Kidney epithelial cell (primary cell): ENCODE data around the gene RNF151. TPM values are rescaled to one million over a fixed set of nuclear protein-coding genes. Genes with fewer than 3 reads are reported as not detected.
"Not testable (repeated sequence)": the region's sequence is repeated elsewhere in the genome, so short reads cannot be mapped to it uniquely, and the experiment has no call there.

Experiments
- DNase-seq: peaks from one replicate; pipeline ENCODE4 v3.0.0-alpha.2; 2010; ENCODE audit warnings: low read depth
- H3K27me3 ChIP-seq: 2 replicates; pipeline ENCODE4 v1.6.0; 2011; ENCODE audit warnings: low read length; ENCODE audit not compliant: control insufficient read depth, insufficient read depth
- H3K36me3 ChIP-seq: 2 replicates; pipeline ENCODE4 v1.5.1; 2011; ENCODE audit warnings: low read length; ENCODE audit not compliant: control insufficient read depth, insufficient read depth
- H3K4me3 ChIP-seq: 2 replicates; pipeline ENCODE4 v1.5.1; 2011; ENCODE audit warnings: low read depth, mild to moderate bottlenecking, control low read depth, low read length
- CTCF ChIP-seq: IDR thresholded peaks from 2 replicates; pipeline ENCODE4 v1.5.1; 2011; ENCODE audit warnings: mild to moderate bottlenecking, moderate library complexity, low read length, control low read depth, inconsistent platforms; ENCODE audit not compliant: insufficient read depth, poor library complexity, severe bottlenecking
- total RNA-seq: library from RNA; depleted of rRNA; stranded (reverse); fragments of >200 nt; gene quantifications from 2 replicates; pipeline ENCODE4 v1.2.3, GENCODE V29; 2015

RNF151 gene
- total RNA-seq, 1 donor from 2014 or later = not detected

GRCh38 chr16:1958715-1959268 lies 7.9 kb upstream of the RNF151 start:
- no peak for TF ChIP-seq CTCF
- DNase-seq = no peak
- Histone ChIP-seq H3K36me3 (peaks cover under 1% of the 10 kb centered on the region), H3K27me3 (no peaks in the 10 kb centered on the region), H3K4me3 (no peak overlapping the region)

- no peak for DNase-seq
- peak within 1 kb of the TSS; percentile 95 for H3K4me3 ChIP-seq
- peaks cover 2% of the 10 kb centered on the region for H3K36me3 ChIP-seq
- H3K27me3 ChIP-seq = no peaks in the 10 kb centered on the region
- peak; percentile 31 for TF ChIP-seq CTCF
Measured at GRCh38 chr16:1959269-1960039, 7.2 kb upstream of the RNF151 start, which contains the start of gene NDUFB10. Gene NDUFB10 (plus strand): TSS chr16:1959538. CDS start chr16:1959625, 87 bp downstream.

- H3K36me3 ChIP-seq = peaks cover 2% of the 10 kb centered on the region
- no peak for DNase-seq
- H3K4me3 ChIP-seq = no peak overlapping the region
- no peaks in the 10 kb centered on the region for H3K27me3 ChIP-seq
- no peak for TF ChIP-seq CTCF
Measured at GRCh38 chr16:1960665-1961630, 5.7 kb upstream of the RNF151 start.

GRCh38 chr16:1961651-1962067 lies 5.0 kb upstream of the RNF151 start:
- Histone ChIP-seq H3K36me3 (peaks cover 2% of the 10 kb centered on the region), H3K4me3 (no peak overlapping the region)
- DNase-seq = no peak

GRCh38 chr16:1962161-1963153 lies 4.2 kb upstream of the RNF151 start:
- H3K27me3 ChIP-seq, DNase-seq, H3K36me3 ChIP-seq: not testable (repeated sequence)
- peak overlapping the region; percentile 75 for H3K4me3 ChIP-seq

More at GRCh38 chr16:1961651-1962067, 5.0 kb upstream of the RNF151 start:
- H3K27me3 ChIP-seq = no peaks in the 10 kb centered on the region
- no peak for TF ChIP-seq CTCF
